IPS-NIHi11 (cell line): Measurements from ENCODE around the gene PRDM16.
A peak's percentile ranks its signal among the peaks of the same experiment; 100 is the strongest.

Source experiments
- DNase-seq: peaks from one replicate; pipeline ENCODE4 v3.0.0; 2012; ENCODE audit warnings: mixed read lengths, low spot score

PRDM16 gene

DNA sequence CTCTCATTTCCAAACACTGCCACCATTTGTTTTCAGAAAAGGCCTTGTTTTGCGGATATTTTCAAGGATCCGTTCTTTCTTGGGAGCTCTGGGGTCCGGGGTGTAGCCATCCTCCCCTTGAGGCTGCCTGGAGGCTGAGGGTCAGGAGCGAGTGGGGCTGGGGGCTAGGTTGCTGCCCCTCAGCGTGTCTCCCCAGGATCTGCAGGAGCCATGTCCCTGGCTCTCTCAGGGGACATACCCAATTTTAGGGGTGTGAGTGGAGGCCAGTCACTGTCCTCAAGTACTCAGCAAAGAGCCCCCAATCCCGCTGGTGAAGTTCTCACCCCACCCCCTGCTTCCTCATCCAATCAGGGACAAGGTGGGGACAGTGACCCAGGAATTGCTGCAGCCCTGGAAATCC, 15.0 kb upstream of the PRDM16 start:
- no peak for DNase-seq

DNA sequence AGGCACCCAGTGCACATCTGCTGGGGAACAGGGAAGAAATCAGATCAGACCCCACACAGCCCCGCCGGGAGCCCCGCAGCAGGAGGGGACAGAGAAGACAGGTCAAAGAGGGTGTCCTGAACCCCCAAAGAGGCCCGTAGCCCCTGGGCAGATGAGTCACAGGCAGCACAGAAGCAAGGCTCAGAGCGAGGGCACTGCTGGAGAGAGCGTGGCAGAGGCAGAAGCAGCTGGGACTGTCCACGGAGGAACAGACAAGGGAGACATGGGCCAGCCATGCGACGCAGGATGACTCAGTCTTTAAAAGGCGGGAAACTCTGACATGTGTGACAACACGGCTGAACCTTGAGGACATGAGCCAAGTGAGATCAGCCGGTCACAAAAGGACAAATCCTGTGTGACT, 14.5 kb upstream of the PRDM16 start:
- DNase-seq, result no peak

GRCh38 chr1:3055051-3055450, 14.0 kb upstream of the PRDM16 start:
- no peak for DNase-seq

DNA sequence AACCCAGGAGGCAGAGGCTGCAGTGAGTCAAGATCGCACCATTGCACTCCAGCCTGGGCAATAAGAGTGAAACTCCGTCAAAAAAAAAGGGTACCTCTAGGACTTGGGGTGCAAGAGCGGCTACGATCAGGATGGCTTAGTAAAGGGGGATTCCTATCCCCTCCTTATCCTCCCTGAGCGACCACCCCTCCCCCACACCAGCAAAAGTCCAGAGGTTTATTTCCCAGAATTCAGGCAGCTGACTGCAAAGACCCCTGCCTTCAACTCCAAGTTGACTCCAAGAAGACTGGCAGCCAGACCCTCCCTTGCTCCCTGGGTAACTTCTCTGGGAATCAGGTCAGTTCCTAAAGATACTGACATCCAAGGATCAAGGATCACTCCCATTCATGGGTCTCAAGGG, 12.4 kb upstream of the PRDM16 start:
- no peak for DNase-seq

DNA sequence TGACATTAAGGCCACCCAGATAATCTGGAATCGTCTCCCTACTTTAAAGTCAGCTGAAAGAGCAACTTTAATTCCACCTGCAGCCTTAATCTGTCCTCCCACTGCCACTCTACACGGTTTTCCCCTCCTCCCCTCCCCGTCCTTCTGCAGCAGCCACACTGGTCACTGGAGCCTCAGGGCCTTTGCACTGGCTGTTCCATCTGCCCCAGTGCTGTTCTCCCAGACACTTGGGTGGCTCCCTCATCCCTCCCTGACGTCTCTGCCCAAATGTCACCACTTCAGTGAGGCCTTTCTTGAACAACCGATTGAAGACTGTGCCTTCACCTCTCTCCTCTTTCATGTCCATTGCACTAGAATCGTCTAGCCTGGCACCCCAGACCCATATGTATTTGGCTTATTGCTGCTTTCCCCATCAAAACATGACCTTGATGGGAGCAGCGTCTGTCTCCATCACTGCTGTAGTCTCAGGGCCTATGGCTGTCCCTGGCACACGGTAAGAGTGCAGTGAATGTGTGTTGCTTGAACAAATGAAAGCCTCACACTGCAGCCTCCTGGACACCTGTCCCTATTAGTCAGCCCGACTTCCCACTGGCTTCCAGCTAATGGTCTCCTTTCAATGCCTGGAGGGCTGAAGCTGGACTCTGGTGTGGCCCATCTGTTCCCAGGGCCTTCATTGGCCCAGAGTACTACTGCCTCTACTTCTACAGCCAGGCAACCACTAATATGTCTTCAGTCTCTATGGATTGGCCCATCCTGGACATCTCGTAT, 10.6 kb upstream of the PRDM16 start:
- DNase-seq, result no peak

DNA sequence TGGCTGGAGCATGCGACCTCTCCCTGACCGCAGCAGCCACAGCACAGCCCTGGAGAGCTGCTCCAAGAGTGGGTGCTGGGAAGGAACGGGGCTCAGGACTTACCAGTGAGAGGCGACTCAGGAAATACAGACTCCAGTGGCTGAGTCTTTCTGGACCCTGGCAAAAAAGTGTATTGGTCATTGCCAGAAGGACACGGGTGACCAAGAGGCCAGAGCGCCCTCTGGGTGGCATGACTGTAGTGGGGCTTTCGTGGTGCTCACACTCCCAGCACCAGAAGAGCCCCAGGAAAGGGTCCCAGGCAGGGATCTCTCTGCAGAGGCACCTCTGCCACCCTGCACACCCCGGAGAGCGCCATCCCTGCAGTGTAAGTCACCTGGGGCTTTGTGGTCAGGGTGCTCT, 8.9 kb upstream of the PRDM16 start:
- no peak for DNase-seq

GRCh38 chr1:3060601-3061551, 8.1 kb upstream of the PRDM16 start:
- DNase-seq, result no peak

DNA sequence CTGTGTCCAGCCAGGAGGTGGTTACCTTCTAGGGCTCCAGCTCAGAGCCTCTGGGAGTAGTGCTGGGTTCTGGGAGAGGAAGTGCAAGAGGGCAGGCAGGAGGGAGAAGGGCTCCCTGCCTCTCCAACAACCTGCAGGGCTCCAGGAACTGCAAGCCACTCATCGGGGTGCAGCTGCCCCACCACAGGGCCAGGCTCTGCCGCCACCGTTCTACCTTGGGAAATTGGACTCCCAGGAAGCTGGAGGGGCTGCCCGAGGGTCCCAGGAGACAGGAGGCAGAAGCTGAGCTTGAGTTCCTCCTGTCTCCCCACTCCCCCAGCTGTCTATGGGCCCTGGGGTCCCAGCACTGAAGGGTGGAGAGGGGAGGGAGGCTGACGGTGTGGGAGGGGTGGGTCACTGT, 7.4 kb upstream of the PRDM16 start:
- no peak for DNase-seq

DNA sequence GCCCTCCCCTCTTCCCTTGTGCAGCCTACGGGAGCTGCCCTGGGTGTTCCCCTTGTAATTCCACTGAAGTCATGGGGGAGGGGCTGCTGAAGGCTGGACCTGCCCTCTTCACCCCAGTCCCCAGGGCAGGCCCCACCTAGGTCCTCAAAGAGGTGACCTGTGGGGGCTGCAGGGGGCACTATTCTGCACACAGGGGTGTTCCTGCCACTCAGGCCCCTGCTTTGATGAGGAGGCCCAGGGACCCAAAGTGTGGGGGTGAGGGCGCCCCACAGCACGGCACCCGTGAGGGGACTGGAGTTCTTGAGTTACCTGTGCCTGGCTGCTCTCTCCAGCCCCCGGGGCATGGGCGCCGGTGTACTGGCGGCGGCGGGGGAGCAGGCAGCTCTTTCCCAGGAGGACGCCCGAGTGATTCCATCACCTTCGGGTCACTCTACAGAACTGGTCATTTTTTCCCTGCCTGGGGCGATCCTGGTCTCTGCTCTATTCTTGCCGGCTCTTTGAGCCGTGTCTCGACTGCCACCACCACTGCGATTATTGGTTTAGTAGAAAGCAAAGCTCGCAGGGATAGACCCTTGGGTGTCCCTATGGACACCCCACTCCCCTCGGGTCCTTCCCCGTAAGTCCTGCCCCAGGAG, 6.9 kb upstream of the PRDM16 start:
- no peak for DNase-seq

GRCh38 chr1:3062616-3063378, 6.2 kb upstream of the PRDM16 start:
- DNase-seq, result peak; percentile 67

GRCh38 chr1:3063379-3064295, 5.4 kb upstream of the PRDM16 start:
- no peak for DNase-seq

DNA sequence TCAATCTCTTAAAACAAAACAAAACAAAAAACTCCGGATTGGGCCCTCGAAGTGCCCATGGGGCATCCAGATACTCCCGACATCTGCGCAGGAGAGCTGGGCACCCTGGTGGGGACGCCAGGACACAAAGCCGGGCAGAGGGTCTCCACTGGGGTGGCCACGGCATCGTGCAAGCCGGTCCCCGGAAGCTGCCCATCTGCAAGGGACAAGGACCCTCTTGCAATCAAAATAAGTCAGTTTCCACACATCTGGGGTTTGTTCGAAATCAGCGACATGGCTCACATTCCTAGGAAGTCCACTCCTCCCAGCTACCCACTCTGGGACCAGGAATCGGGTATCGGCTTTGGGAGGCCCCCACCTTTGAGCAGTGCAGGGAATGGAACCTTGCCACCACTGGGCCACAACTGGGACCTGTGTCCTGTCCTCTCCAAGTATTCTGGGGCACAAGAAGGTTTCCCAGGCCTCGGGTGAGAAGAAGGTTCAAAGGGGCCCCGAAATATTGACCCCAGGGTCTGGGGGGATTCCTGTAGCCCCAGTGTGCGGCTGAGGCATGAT, 4.6 kb upstream of the PRDM16 start:
- no peak for DNase-seq

- DNase-seq, result no peak
Measured at GRCh38 chr1:3064901-3065300, 4.1 kb upstream of the PRDM16 start.

DNA sequence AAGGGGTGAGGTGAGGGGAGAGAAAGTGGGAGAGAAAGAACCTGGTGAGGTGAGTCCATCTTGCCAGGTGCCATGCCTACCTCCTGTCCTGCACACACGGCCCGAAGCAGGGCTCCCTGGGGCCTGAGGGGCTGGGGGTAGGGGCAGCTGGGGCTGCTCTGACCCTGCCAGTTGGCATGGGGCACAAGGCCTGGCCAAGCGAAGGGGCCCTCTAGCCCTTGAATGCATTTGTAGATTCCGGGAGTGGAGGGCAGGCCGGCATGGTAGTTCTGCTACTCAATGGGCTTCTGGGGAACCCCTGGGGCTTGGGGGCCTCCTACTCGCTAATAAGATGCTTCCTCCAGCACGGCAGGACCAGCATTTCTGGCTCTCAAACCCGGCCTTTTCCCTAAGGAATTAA, 3.6 kb upstream of the PRDM16 start:
- no peak for DNase-seq

DNA sequence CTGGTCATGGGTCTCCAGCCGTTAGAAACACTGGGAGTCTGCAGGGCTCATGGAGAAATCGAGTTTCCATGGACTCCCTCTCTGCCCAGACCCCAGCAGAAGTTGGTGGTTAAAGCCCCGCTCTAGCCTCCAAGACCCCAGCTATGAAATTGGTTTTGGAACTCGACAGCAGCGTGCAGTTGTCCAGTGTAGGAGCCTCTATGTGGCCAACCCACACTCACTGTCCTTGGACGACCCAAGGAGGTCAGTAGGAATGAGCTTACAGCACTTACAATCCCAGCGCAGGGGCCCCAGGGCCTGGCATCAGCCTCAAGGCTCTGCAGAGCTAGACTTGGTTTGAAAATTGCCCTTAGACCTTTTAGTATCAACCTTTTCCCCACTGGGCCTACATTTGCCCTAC, 3.2 kb upstream of the PRDM16 start:
- DNase-seq, result no peak

GRCh38 chr1:3066250-3066711, 2.7 kb upstream of the PRDM16 start:
- no peak for DNase-seq

DNA sequence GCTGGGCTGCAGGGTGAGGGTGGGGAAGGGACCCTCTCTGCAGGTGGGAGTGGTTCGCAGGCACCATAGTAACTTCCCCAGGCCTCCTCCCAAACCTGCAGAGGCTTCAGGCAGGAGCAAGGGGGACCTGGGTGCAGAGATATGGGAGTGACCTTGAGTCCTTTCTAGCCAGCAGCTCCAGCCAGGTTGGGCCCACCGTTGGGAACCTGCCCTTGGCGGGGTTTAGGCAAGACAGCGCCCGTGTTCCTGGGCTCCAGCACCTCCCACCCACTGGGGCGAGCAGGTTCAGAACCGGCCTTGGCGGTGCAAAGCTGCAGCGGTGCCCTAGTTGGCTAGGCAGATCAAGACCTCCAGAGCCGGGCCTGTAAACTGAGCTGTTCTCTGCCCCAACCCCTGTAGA, 2.2 kb upstream of the PRDM16 start:
- DNase-seq, result no peak

DNA sequence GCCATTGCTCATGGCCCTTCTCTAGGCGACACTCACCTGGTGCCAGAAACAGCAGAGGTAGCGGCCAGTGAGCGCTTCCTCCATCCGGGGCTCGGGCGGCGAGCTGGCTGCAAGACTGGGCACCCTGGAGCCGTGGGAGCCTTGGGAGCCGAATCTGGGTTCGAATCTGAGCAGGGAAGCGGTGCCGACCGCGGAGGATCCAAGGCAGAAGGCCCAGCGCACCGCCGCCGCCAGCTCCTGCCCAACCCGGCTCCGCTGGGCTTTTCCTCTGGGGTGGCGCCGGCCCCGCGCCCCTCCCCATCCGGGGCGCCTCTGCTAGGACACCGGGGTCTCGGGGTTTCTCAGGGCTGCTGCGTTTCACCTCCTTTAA, 1.7 kb upstream of the PRDM16 start:
- no peak for DNase-seq

DNA sequence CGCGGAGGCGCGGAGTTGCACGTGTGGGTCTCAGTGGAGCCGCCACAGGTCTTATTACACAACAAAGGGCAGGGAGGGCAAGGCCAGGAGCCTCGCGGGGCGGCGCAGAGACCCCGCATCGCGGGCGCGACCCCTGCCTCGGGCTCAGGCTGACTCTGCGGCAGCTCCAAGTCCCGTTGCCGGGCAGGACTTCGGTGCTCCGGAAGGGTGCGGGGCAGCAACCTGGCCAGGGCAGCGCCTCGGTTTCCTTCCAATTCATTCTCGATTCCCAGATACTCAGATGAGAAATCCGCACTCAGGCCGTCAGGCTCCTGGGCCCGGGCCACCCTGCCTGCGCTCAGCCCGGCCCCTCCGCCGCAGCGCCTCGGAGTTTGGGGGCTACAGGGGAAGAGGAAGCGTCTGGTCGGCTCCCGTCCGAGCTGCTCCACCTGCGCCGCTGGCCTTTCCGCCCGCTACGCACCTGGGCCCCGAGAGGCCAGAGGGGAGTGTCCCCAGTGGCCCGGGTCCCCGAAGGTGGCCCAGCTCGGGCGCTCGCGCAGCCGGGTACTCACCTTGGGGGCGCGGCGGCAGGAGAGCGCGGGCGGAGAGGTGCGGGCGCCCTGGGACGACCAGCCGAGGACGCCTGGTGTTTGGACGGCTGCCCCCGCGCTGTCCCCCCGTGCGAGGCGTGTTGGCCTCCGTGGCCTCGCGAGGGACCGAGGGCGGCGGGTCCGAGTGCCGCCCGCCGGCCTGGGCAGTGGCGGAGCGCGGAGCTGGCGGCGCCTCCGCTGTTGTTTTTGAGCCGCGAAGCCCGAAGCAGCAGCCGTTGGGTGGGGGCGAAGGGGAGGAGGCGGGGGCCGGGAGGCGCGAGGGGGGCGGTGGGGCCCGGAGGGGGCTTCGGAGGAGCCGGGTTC, 1.1 kb upstream of the PRDM16 start:
- DNase-seq, result no peak
